Calu3 (cell line): ENCODE data around the gene GPRC5B. TPM values are rescaled to one million over a fixed set of nuclear protein-coding genes. Genes with fewer than 3 reads are reported as not detected.
A peak's percentile ranks its signal among the peaks of the same experiment; 100 is the strongest.

Source experiments
- BruUV-seq: library from RNA; stranded (reverse); fragments of 400-500 nt; replicated peaks from 2 replicates; lab custom pipeline; 2021; lab: Mats Ljungman, UMichigan
- CTCF ChIA-PET: fragments of 300-600 bp; sonication (Branson Sonifier 250); formaldehyde crosslinking; loops from one replicate; lab custom pipeline; 2022; ENCODE audit warnings: antibody characterized with exemption; lab: Charles Lee
- DNase-seq: peaks from one replicate; pipeline ENCODE4 v3.0.0; 2022
- H3K27ac Mint-ChIP-seq: one replicate; pipeline ENCODE4 v1.8.0; 2022; ENCODE audit warnings: mixed read lengths; ENCODE audit not compliant: unreplicated experiment
- H3K27me3 Mint-ChIP-seq: one replicate; pipeline ENCODE4 v1.8.0; 2022; ENCODE audit warnings: mixed read lengths; ENCODE audit not compliant: unreplicated experiment
- H3K36me3 Mint-ChIP-seq: one replicate; pipeline ENCODE4 v1.8.0; 2022; ENCODE audit warnings: mild to moderate bottlenecking, moderate library complexity, mixed read lengths; ENCODE audit not compliant: insufficient read depth, unreplicated experiment
- H3K4me1 Mint-ChIP-seq: one replicate; pipeline ENCODE4 v1.8.0; 2022; ENCODE audit warnings: mild to moderate bottlenecking, low read depth, mixed read lengths; ENCODE audit not compliant: unreplicated experiment
- H3K4me3 Mint-ChIP-seq: one replicate; pipeline ENCODE4 v1.8.0; 2022; ENCODE audit warnings: mild to moderate bottlenecking, low read depth, moderate library complexity, mixed read lengths; ENCODE audit not compliant: unreplicated experiment
- H3K9me3 Mint-ChIP-seq: one replicate; pipeline ENCODE4 v1.8.0; 2022; ENCODE audit warnings: low read depth, mixed read lengths; ENCODE audit not compliant: unreplicated experiment
- CTCF ChIP-seq: fragments of 200-600 bp; IDR thresholded peaks from one replicate; pipeline ENCODE4 v1.8.0; 2022; ENCODE audit warnings: antibody characterized with exemption; ENCODE audit not compliant: unreplicated experiment
- intact Hi-C: fragments of 100-400 bp; cut with micrococcal nuclease; formaldehyde crosslinking; loops from one replicate; pipeline ENCODE4 v1.10.0; 2022; ENCODE audit not compliant: unreplicated experiment
- total RNA-seq: library from RNA; stranded (reverse); gene quantifications from 2 replicates; pipeline ENCODE4 v1.2.3, GENCODE V29; 2022

The GPRC5B gene
- total RNA-seq, 1 experiment from 2014 or later, result 294 TPM

GRCh38 chr16:19872179-19872863 lies 12.3 kb downstream of the GPRC5B start:
- peak overlapping the region; percentile 11 for H3K4me3 Mint-ChIP-seq
- peaks cover 49% of the 10 kb centered on the region for H3K4me1 Mint-ChIP-seq
- no peaks in the 10 kb centered on the region for H3K27me3 Mint-ChIP-seq
- CTCF ChIA-PET, result no interaction called here
- TF ChIP-seq CTCF, result no peak
- H3K36me3 Mint-ChIP-seq, result peaks cover 82% of the 10 kb centered on the region
- no peak overlapping the region for H3K27ac Mint-ChIP-seq
- BruUV-seq, result no TSS peak
- intact Hi-C loops, result no loop called here
- DNase-seq, result no peak
- H3K9me3 Mint-ChIP-seq, result no peaks in the 10 kb centered on the region

- H3K27ac Mint-ChIP-seq, result no peak overlapping the region
- DNase-seq, result no peak
- no peaks in the 10 kb centered on the region for H3K27me3 Mint-ChIP-seq
- TF ChIP-seq CTCF, result no peak
- H3K4me3 Mint-ChIP-seq, result no peak overlapping the region
- H3K9me3 Mint-ChIP-seq, result no peaks in the 10 kb centered on the region
- H3K4me1 Mint-ChIP-seq, result peaks cover 48% of the 10 kb centered on the region
- peaks cover 85% of the 10 kb centered on the region for H3K36me3 Mint-ChIP-seq
- CTCF ChIA-PET, result interaction anchor here (0.6 kb wide), 1 partner anchor 57 kb away, joined by 4 read pairs; no protein-coding TSS in a partner anchor
- intact Hi-C loops, result no loop called here
- BruUV-seq, result no TSS peak
Measured at GRCh38 chr16:19871721-19872120, 12.9 kb downstream of the GPRC5B start.

GRCh38 chr16:19868421-19868820 lies 16.2 kb downstream of the GPRC5B start:
- intact Hi-C loops, result no loop called here
- peak overlapping the region; percentile 69 for H3K27ac Mint-ChIP-seq
- H3K36me3 Mint-ChIP-seq, result peaks cover 99% of the 10 kb centered on the region
- CTCF ChIA-PET, result no interaction called here
- no TSS peak for BruUV-seq
- H3K4me3 Mint-ChIP-seq, result no peak overlapping the region
- H3K27me3 Mint-ChIP-seq, result no peaks in the 10 kb centered on the region
- DNase-seq, result no peak
- H3K4me1 Mint-ChIP-seq, result peaks cover 36% of the 10 kb centered on the region
- TF ChIP-seq CTCF, result no peak
- no peaks in the 10 kb centered on the region for H3K9me3 Mint-ChIP-seq

- Mint-ChIP-seq H3K4me3 (no peak overlapping the region), H3K27ac (no peak overlapping the region), H3K27me3 (no peaks in the 10 kb centered on the region), H3K36me3 (peaks cover 100% of the 10 kb centered on the region), H3K9me3 (no peaks in the 10 kb centered on the region), H3K4me1 (peaks cover 26% of the 10 kb centered on the region)
- intact Hi-C loops, result no loop called here
- CTCF ChIA-PET, result interaction anchor here (1.1 kb wide), 2 partner anchors 18 to 92 kb away, joined by 3 read pairs; no protein-coding TSS in a partner anchor
- no peak for DNase-seq
- BruUV-seq, result no TSS peak
- no peak for TF ChIP-seq CTCF
Measured at GRCh38 chr16:19864566-19864965, 20.1 kb downstream of the GPRC5B start.
